Tibial nerve (tissue), 4 donors: ENCODE data around the gene STH. TPM values are rescaled to one million over a fixed set of nuclear protein-coding genes. Genes with fewer than 3 reads are reported as not detected.

Source experiments
- DNase-seq, 2 donors: peaks; one replicate each; pipeline ENCODE4 v3.0.0-alpha.2; 2019; ENCODE audit warnings: low spot score in 2 of 2
- H3K27ac ChIP-seq, 4 donors: fragments of 200-600 bp; sonication (generic) in 3 of 4; one replicate each; pipeline ENCODE4 v1.5.1; 2017 to 2019; ENCODE audit warnings: mild to moderate bottlenecking in 1 of 4
- H3K27me3 ChIP-seq, 2 donors: fragments of 200-600 bp; sonication (generic) in 1 of 2; one replicate each; pipeline versions ENCODE4 v1.5.1 to v1.6.0; 2017 to 2019
- H3K36me3 ChIP-seq, 3 donors: fragments of 200-600 bp; sonication (generic); one replicate each; pipeline ENCODE4 v1.5.1; 2018 to 2019
- H3K4me1 ChIP-seq, 4 donors: fragments of 200-600 bp; sonication (generic) in 3 of 4; one replicate each; pipeline ENCODE4 v1.5.1; 2017 to 2019
- H3K4me3 ChIP-seq, 4 donors: fragments of 200-600 bp; sonication (generic) in 3 of 4; one replicate each; pipeline ENCODE4 v1.5.1; 2017 to 2019; ENCODE audit warnings: mild to moderate bottlenecking in 1 of 4, moderate library complexity in 1 of 4
- H3K9me3 ChIP-seq, 4 donors: fragments of 200-600 bp; sonication (generic) in 3 of 4; one replicate each; pipeline ENCODE4 v1.5.1; 2017 to 2019
- CTCF ChIP-seq, 5 experiments: fragments of 200-600 bp in 3 of 5; fragments of 450-650 bp in 2 of 5; sonication (generic) in 3 of 5; IDR thresholded peaks; one replicate each; pipeline ENCODE4 v1.5.1; 2016 to 2019; ENCODE audit warnings: antibody characterized with exemption in 5 of 5, mild to moderate bottlenecking in 3 of 5, moderate library complexity in 2 of 5
- EP300 ChIP-seq, 2 donors: sonication (generic); formaldehyde crosslinking; IDR thresholded peaks; one replicate each; pipeline ENCODE4 v1.6.1; 2017; ENCODE audit warnings: antibody characterized with exemption in 2 of 2, mild to moderate bottlenecking in 1 of 2
- POLR2A ChIP-seq, 2 donors: fragments of 450-650 bp; IDR thresholded peaks; one replicate each; pipeline ENCODE4 v1.6.1; 2017; ENCODE audit warnings: antibody characterized with exemption in 2 of 2, mild to moderate bottlenecking in 2 of 2, moderate library complexity in 2 of 2
- WGBS, 2 donors: methylation state at CpG; one replicate each; pipeline ENCODE4 v1.1.5; 2018; 5-methylcytosine and 5-hydroxymethylcytosine counted together
- total RNA-seq, 4 donors: library from RNA; depleted of rRNA; stranded (reverse); fragments of >200 nt; gene quantifications; one replicate each; pipeline ENCODE4 v1.1.0, GENCODE V29; 2016

Gene STH
- total RNA-seq, 4 donors from 2014 or later: not detected

DNA sequence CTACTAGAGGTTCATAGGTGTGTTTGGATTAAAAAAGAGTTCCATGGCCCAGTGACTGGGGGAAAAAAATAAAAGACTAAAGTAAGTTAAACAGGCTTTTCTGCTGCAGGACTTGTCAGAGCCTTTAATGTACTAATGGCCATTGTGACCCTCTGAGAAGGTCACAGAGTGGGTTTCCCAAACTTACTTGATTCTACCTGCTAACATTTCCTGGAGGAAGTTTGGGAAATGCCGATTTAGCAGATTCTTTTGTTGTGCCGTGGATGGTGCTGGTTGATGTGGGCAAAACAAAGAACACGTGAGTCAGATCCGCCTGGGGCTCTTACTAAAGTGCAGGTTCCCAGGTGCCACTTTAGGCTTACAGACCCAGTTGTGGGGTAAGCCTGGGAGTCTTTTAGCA is 13.6 kb upstream of the STH start:
- Histone ChIP-seq H3K4me1 (no peaks in the 10 kb centered on the region), H3K27me3 (no peaks in the 10 kb centered on the region), H3K9me3 (no peaks in the 10 kb centered on the region), H3K36me3 (peaks cover 0 to 6% (median 0%) of the 10 kb centered on the region in 3 donors), H3K4me3 (no peak overlapping the region), H3K27ac (no peak overlapping the region)
- 82 to 84% methylated on average over 4 of the region's 4 CpGs for WGBS, 2 donors
- DNase-seq: no peak
- TF ChIP-seq POLR2A (IDR thresholded peaks at IDR 0.05) (no peak), EP300 (IDR thresholded peaks at IDR 0.05) (no peak), CTCF (IDR thresholded peaks at IDR 0.05) (no peak)

DNA sequence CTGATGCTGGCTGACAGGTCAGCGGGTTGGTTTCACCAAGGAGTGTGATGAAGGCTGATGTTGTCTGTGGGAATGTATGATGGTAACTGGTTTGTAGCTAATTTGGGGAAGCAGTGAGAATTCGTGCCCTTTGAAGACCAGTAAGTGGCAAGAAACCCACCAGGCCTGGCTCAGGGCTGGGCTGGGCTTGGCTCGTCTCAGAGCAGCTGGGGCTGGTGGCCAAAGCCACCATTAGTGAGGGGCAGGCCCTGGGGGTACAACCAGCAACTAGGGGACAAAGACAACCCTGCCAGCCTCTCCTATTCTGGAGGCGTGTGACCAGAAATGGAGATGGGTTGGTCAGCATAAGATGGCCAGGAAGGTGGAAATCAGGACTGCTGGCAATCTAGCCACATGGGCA is 13.0 kb upstream of the STH start:
- DNase-seq: no peak
- 88 to 95% methylated on average over 4 of the region's 4 CpGs for WGBS, 2 donors
- Histone ChIP-seq H3K27ac (no peak overlapping the region), H3K9me3 (no peaks in the 10 kb centered on the region), H3K4me1 (no peaks in the 10 kb centered on the region), H3K36me3 (peaks cover 0 to 6% (median 0%) of the 10 kb centered on the region in 3 donors), H3K27me3 (no peaks in the 10 kb centered on the region), H3K4me3 (no peak overlapping the region)
- TF ChIP-seq POLR2A (IDR thresholded peaks at IDR 0.05) (no peak), CTCF (IDR thresholded peaks at IDR 0.05) (no peak), EP300 (IDR thresholded peaks at IDR 0.05) (no peak)

GRCh38 chr17:45987706-45988105 is 11.3 kb upstream of the STH start:
- TF ChIP-seq EP300 (IDR thresholded peaks at IDR 0.05) (no peak), CTCF (IDR thresholded peaks at IDR 0.05) (no peak), POLR2A (IDR thresholded peaks at IDR 0.05) (no peak)
- 72 to 80% methylated on average over 5 of the region's 5 CpGs for WGBS, 2 donors
- Histone ChIP-seq H3K4me3 (no peak overlapping the region), H3K27me3 (no peaks in the 10 kb centered on the region), H3K9me3 (no peaks in the 10 kb centered on the region), H3K4me1 (no peaks in the 10 kb centered on the region), H3K36me3 (peaks cover 0 to 6% (median 0%) of the 10 kb centered on the region in 3 donors), H3K27ac (no peak overlapping the region)
- no peak for DNase-seq

DNA sequence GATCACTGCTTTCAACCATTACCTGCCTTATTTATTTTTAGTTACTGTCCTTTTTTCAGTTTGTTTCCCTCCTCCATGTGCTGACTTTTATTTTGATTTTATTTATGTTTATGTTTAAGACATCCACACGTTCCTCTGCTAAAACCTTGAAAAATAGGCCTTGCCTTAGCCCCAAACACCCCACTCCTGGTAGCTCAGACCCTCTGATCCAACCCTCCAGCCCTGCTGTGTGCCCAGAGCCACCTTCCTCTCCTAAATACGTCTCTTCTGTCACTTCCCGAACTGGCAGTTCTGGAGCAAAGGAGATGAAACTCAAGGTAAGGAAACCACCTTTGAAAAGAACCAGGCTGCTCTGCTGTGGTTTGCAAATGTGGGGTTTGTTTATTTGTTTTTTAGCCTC is 9.3 kb upstream of the STH start:
- Histone ChIP-seq H3K27me3 (no peaks in the 10 kb centered on the region), H3K27ac (no peak overlapping the region), H3K4me3 (no peak overlapping the region), H3K9me3 (no peaks in the 10 kb centered on the region), H3K4me1 (no peaks in the 10 kb centered on the region), H3K36me3 (no peaks in the 10 kb centered on the region)
- DNase-seq: no peak
- TF ChIP-seq CTCF (IDR thresholded peaks at IDR 0.05): no peak
- TF ChIP-seq POLR2A (IDR thresholded peaks at IDR 0.05): no peak
- TF ChIP-seq EP300 (IDR thresholded peaks at IDR 0.05): no peak
- WGBS, 2 donors: 67 to 86% methylated on average over 3 of the region's 3 CpGs

DNA sequence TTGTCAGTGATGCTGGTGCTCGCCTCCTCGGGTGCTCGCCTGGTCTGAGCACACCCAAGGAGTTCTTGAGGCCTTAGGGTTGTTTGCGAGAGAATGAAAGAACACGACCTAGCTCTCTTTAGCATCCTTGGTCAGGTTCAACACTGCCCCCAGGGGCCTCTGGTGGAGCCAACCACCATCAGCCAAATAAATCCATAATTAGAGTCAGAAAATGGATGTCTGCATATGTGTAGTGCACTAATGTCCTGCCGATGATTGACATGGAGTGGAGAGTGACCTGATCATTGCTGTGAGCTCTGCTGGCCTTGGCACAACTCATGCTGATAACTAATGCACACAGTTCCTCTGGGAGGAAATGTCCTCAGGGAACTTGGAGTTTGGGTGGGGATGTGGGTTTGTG is 8.2 kb upstream of the STH start:
- Histone ChIP-seq H3K4me3 (no peak overlapping the region), H3K27ac (no peak overlapping the region), H3K9me3 (no peaks in the 10 kb centered on the region), H3K4me1 (no peaks in the 10 kb centered on the region), H3K36me3 (no peaks in the 10 kb centered on the region), H3K27me3 (no peaks in the 10 kb centered on the region)
- DNase-seq: no peak
- 85 to 90% methylated on average over 6 of the region's 6 CpGs for WGBS, 2 donors
- TF ChIP-seq EP300 (IDR thresholded peaks at IDR 0.05): no peak
- TF ChIP-seq POLR2A (IDR thresholded peaks at IDR 0.05): no peak
- no peak for TF ChIP-seq CTCF (IDR thresholded peaks at IDR 0.05)
